HG03432 (cell line): Measurements from ENCODE around the gene BRME1.

Experiments used
- ATAC-seq: cut with Tn5 transposase; IDR thresholded peaks from one replicate; pipeline ENCODE4 v1.9.1; 2021; ENCODE audit warnings: mild to moderate bottlenecking, moderate library complexity; ENCODE audit not compliant: unreplicated experiment

Gene BRME1

GRCh38 chr19:13890136-13890535 lies 15.8 kb downstream of the BRME1 start:
- no peak for ATAC-seq

DNA sequence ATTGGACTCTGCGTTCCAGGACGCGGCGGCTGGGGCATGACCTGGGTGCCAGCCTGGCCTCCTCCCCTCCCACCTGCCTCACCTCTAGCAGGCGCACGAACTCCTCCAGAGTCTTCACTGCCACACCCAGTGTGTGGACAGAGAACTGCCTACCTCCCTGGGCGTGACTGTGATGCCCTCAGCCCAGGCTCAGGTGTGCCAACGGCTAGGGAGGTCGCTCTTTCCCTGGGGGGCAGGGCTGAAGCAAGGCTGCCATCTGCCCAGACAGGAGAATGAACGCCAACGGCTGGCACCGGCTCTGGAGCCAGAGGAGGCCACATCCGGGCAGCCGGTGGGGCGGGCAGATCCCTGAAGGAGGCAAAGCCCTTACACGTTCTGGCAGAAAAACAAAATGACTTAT lies 17.6 kb downstream of the BRME1 start:
- ATAC-seq: no peak

GRCh38 chr19:13887517-13887916 lies 18.4 kb downstream of the BRME1 start:
- no peak for ATAC-seq

GRCh38 chr19:13887018-13887436 lies 18.9 kb downstream of the BRME1 start:
- no peak for ATAC-seq

GRCh38 chr19:13885826-13886365 lies 20.0 kb downstream of the BRME1 start:
- no peak for ATAC-seq

- no peak for ATAC-seq
These were observed 21.0 kb downstream of the BRME1 start for GRCh38 chr19:13884726-13885591.

DNA sequence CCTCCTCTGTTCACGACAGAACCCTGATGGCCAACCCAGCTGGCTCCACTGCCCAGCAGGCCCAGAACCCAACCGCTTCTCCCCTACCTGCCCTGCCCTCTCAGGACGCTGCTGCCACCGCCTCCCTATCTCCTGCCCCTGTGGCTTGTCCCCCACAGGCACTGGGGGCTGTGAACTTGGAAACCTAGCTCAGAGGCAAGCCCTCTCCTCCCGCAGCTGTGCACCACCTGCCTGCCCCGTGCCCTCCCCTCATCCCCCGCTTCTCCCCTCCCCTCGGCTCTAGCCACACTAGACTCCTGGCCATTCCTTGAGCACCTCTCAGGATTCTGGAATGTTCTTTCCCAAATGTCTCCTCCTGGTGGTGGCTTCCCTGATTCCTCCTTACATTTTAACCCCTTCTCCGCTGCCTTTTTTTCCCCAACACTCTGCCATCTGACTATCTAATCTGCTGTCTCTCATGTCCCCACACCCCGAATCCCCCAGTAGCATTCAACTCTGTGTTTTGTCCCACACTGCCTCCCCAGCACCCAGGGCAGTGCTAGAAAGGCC lies 22.3 kb downstream of the BRME1 start:
- no peak for ATAC-seq

DNA sequence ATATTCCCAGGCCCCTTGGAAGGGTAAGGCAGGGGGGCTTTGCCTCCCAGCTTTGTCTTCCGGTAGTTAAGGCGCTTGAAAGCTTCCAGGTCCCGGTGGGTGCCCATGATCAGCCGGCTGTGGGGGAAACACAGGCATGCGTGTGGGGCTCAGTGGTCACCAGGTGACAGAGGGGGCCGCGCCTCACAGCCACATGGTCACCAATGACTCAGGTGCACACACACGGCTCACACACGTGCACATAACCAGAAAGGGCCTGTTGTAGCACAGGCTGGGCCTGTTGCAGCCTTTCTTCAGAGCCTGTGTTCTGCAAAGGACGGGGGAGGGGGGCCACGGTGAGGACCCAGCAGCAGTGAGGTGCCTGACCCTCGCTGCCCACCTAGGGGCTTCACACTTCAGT lies 23.1 kb downstream of the BRME1 start:
- no peak for ATAC-seq

- ATAC-seq: no peak
These were observed 23.5 kb downstream of the BRME1 start for GRCh38 chr19:13882419-13882795.

GRCh38 chr19:13881692-13882418 lies 24.1 kb downstream of the BRME1 start:
- ATAC-seq: no peak

- ATAC-seq: no peak
These were observed 24.6 kb downstream of the BRME1 start for GRCh38 chr19:13881251-13881691.

- peak; percentile 81 for ATAC-seq
These were observed 25.6 kb downstream of the BRME1 start for GRCh38 chr19:13880059-13881043.

GRCh38 chr19:13877303-13877702 lies 28.6 kb downstream of the BRME1 start:
- no peak for ATAC-seq

DNA sequence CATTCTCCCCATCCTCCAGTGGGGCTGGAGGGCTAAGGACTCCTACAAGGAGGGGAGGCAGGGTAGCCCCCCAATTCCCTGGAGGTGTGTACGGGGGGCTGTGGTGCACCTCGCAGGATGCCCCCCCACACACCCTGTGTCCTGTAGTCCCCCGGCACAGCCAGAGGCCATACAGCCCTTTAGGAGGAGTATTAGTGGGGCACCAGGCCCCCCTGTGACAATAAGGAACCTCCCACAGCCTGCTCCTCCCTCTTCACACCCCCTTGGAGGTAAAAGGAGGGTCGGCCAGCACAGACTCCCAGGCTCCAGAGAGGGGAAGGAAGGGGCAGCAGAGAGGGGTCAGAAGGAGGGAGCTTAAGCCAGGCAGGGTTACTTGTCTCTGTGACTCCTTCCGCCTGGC lies 29.1 kb downstream of the BRME1 start, which contains the start of gene NANOS3:
Gene NANOS3 (plus strand): TSS at position 301 of the 400 bp plus-strand sequence. CDS start 115 bp downstream, outside the sequence.
- ATAC-seq: no peak

DNA sequence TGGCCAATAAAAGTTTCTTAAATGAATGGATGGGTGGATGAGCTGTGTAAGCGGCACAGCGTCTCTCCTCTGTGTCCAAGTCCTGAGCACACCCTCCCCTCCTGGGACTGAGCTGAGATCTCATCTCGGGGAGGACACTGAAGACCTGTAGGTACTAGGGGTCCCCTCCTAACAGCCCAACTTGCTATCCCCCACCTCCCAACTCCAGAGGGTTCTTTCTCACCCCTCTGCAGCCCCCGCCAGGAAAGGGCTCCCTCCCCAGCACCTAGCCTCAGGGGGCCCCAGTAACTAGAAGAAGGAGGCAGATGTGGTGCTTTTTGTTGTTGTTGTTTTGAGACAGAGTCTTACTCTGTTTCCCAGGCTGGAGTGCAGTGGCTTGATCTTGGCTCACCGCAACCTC lies 30.1 kb downstream of the BRME1 start:
- no peak for ATAC-seq

DNA sequence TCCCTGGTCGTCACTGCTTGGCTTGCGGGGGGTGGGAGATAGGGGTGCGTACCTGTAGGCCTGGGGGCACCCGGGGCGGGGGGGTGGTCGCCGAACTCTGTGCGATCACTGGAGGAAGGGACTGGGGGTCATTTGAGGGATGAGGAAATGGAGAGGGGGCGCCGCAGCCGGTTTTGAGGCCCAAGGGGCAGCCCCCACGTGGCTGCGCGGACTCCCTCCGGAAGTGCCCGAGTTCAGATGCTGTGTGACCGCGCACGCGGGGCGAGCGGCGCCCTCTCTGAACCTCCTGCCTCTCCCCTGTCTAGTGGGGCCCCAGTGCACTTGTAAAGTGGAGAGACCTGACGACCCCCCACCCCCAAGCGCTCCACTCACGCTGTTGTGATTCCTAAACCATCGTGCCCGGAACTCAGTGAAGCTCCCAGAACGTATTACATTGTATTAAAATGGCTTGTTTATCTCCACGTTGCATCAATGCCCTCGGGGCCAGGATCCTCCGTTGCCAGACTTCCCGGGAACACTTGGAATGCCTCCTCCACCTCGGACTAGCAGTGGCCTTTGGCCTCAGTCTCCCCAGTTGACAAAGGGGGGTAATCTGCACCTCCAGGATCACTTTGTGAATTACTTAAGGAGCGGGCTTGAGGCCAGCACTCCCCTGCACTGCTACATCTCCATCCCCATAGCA lies 31.9 kb downstream of the BRME1 start:
- ATAC-seq: no peak

DNA sequence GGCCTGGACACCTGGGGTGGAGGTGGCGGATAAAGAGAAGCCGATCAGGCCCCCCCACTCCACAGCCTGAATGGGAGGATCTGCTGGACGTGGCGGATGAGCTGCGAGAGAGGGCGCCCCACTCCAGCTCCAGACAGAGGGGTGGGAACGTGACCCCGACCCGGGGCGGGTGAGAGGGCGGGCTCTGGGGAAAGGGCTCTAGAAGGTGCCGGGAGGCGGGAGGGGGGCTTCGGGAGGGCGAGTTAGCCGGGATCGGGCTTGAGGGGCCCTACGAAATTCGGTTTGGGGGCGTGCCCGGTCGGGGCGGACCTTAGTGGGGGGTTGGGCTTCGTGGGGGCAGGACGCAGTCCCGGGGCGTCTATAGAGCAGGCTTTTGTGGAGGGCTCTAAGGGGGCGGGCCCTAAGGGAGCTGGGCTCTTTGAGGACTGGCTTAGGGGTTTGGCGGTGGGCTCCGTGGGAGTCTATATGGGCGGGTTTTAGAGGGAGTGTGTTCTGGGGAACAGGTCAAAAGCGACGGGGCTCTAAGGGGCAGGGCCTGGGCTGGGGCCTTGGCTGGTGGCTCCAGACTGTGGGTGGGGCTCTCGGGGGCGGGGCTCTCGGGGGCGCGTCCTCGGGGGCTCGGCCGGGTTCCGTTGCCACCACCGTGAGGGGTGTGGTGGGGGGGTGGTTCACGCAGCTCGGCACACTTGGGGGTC lies 33.1 kb downstream of the BRME1 start:
- no peak for ATAC-seq

DNA sequence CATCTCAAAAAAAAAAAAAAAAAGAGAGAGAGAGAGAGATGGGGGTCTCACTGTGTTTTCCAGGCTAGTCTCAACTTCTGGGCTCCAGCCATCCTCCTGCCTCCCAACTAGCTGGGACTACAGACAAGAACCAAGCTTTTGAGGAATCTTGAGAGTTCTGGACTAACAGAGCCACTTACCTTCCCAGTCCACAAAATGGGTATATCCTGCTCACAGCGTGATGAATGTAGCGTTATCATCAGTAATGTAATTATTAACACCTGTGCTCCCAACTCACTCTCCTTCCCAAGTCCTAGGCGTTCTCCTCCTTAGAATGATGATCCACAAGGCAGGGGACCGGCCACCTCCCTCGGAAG lies 33.6 kb downstream of the BRME1 start:
- ATAC-seq: no peak

- ATAC-seq: no peak
These were observed 35.0 kb downstream of the BRME1 start for GRCh38 chr19:13870873-13871272.
